ENCODE measurements around the gene ATP5MC3.
"Not testable (repeated sequence)": the region's sequence is repeated elsewhere in the genome, so short reads cannot be mapped to it uniquely, and the experiment has no call there.

ATP5MC3 gene

GRCh38 chr2:175181104-175181876 is at the start of gene ATP5MC3:
Gene ATP5MC3 (minus strand): TSS chr2:175181710. CDS start chr2:175181393, 317 bp downstream.
- peak; percentile 69 for TF ChIP-seq MYC (IDR thresholded peaks at IDR 0.05; ENCODE audit: low read depth, low read length)
- TF ChIP-seq MAX (IDR thresholded peaks at IDR 0.05; ENCODE audit: low read depth, low read length), result no peak
- TF ChIP-seq POLR2A (IDR thresholded peaks at IDR 0.05; ENCODE audit: extremely low read depth, insufficient read length), result peak; percentile 92
- TF ChIP-seq CTCF (IDR thresholded peaks at IDR 0.05; ENCODE audit: low read depth, low read length), result no peak
- H3K4me3 ChIP-seq (ENCODE audit: low read depth, low read length), result peak within 1 kb of the TSS; percentile 98
- peak; percentile 98 for DNase-seq (ENCODE audit: low read depth)

GRCh38 chr2:175228601-175229000 is 47.1 kb upstream of the ATP5MC3 start:
- H3K4me3 ChIP-seq (ENCODE audit: low read depth, low read length); DNase-seq (ENCODE audit: low read depth): not testable (repeated sequence)

- no peak overlapping the region for H3K4me3 ChIP-seq (ENCODE audit: low read depth, low read length)
- TF ChIP-seq MYC (IDR thresholded peaks at IDR 0.05; ENCODE audit: low read depth, low read length) (no peak), POLR2A (IDR thresholded peaks at IDR 0.05; ENCODE audit: extremely low read depth, insufficient read length) (no peak)
- no peak for DNase-seq (ENCODE audit: low read depth)
Measured at GRCh38 chr2:175228179-175228578, 46.7 kb upstream of the ATP5MC3 start.

- DNase-seq (ENCODE audit: low read depth), result no peak
- H3K4me3 ChIP-seq (ENCODE audit: low read depth, low read length), result no peak overlapping the region
- TF ChIP-seq POLR2A (IDR thresholded peaks at IDR 0.05; ENCODE audit: extremely low read depth, insufficient read length) (no peak), MAX (IDR thresholded peaks at IDR 0.05; ENCODE audit: low read depth, low read length) (no peak), CTCF (IDR thresholded peaks at IDR 0.05; ENCODE audit: low read depth, low read length) (no peak), MYC (IDR thresholded peaks at IDR 0.05; ENCODE audit: low read depth, low read length) (no peak)
Measured at GRCh38 chr2:175227393-175227792, 45.9 kb upstream of the ATP5MC3 start.

GRCh38 chr2:175220075-175220474 is 38.6 kb upstream of the ATP5MC3 start:
- DNase-seq (ENCODE audit: low read depth), result no peak
- TF ChIP-seq CTCF (IDR thresholded peaks at IDR 0.05; ENCODE audit: low read depth, low read length) (no peak), MAX (IDR thresholded peaks at IDR 0.05; ENCODE audit: low read depth, low read length) (no peak), POLR2A (IDR thresholded peaks at IDR 0.05; ENCODE audit: extremely low read depth, insufficient read length) (no peak), MYC (IDR thresholded peaks at IDR 0.05; ENCODE audit: low read depth, low read length) (no peak)

GRCh38 chr2:175218551-175218950 is 37.0 kb upstream of the ATP5MC3 start:
- DNase-seq (ENCODE audit: low read depth), result no peak
- TF ChIP-seq MYC (IDR thresholded peaks at IDR 0.05; ENCODE audit: low read depth, low read length), result no peak
- no peak for TF ChIP-seq CTCF (IDR thresholded peaks at IDR 0.05; ENCODE audit: low read depth, low read length)
- no peak for TF ChIP-seq MAX (IDR thresholded peaks at IDR 0.05; ENCODE audit: low read depth, low read length)
- no peak for TF ChIP-seq POLR2A (IDR thresholded peaks at IDR 0.05; ENCODE audit: extremely low read depth, insufficient read length)
- H3K4me3 ChIP-seq (ENCODE audit: low read depth, low read length), result no peak overlapping the region

More at GRCh38 chr2:175220075-175220474, 38.6 kb upstream of the ATP5MC3 start:
- no peak overlapping the region for H3K4me3 ChIP-seq (ENCODE audit: low read depth, low read length)

Data from NB4 (cell line).